OCI-LY7 (cell line): ENCODE measurements around the gene COMMD3. TPM values are rescaled to one million over a fixed set of nuclear protein-coding genes. Genes with fewer than 3 reads are reported as not detected.
A peak's percentile ranks its signal among the peaks of the same experiment; 100 is the strongest.

Experiments used
- BruUV-seq: library from RNA; stranded (reverse); fragments of 400-500 nt; replicated peaks from 2 replicates; lab custom pipeline; 2021; lab: Mats Ljungman, UMichigan
- CTCF ChIA-PET: fragments of 300-600 bp; sonication (Branson Sonifier 250); formaldehyde crosslinking; loops from one replicate; lab custom pipeline; 2022; ENCODE audit warnings: antibody characterized with exemption; ENCODE audit not compliant: unreplicated experiment; lab: Charles Lee
- POLR2A ChIA-PET: fragments of 300-600 bp; sonication (Branson Sonifier 250); formaldehyde crosslinking; loops from one replicate; lab custom pipeline; 2022; ENCODE audit warnings: antibody characterized with exemption; lab: Charles Lee
- DNase-seq: peaks from one replicate; pipeline ENCODE4 v3.0.0-alpha.2; 2015; ENCODE audit warnings: low spot score
- H2AFZ ChIP-seq: fragments of 200-600 bp; sonication (generic), shearing (Covaris generic); 2 replicates; pipeline ENCODE4 v1.6.1; 2014; ENCODE audit warnings: mild to moderate bottlenecking, antibody characterized with exemption, low read length, moderate library complexity
- H3K27ac ChIP-seq: fragments of 200-600 bp; sonication (generic); 2 replicates; pipeline ENCODE4 v1.5.1; 2014; ENCODE audit warnings: mixed run types, low read depth, mild to moderate bottlenecking, moderate library complexity, low read length, inconsistent platforms; ENCODE audit not compliant: poor library complexity, severe bottlenecking
- H3K36me3 ChIP-seq: fragments of 200-600 bp; sonication (generic); 2 replicates; pipeline ENCODE4 v1.6.1; 2014; ENCODE audit warnings: mild to moderate bottlenecking, antibody characterized with exemption, low read length, moderate library complexity, mixed read lengths; ENCODE audit not compliant: insufficient read depth
- H3K4me1 ChIP-seq: fragments of 200-600 bp; sonication (generic); 2 replicates; pipeline ENCODE4 v1.5.1; 2014; ENCODE audit warnings: mild to moderate bottlenecking, low read length; ENCODE audit not compliant: insufficient read depth, poor library complexity, severe bottlenecking
- H3K4me2 ChIP-seq: fragments of 200-600 bp; sonication (generic); 2 replicates; pipeline ENCODE4 v1.6.1; 2014; ENCODE audit warnings: mild to moderate bottlenecking, low read length
- H3K4me3 ChIP-seq: fragments of 200-600 bp; sonication (generic); 2 replicates; pipeline ENCODE4 v1.5.1; 2014; ENCODE audit warnings: mild to moderate bottlenecking, low read depth, low read length; ENCODE audit not compliant: poor library complexity, severe bottlenecking
- H3K79me2 ChIP-seq: fragments of 200-600 bp; sonication (generic); 2 replicates; pipeline ENCODE4 v1.6.1; 2016; ENCODE audit warnings: low read depth, mild to moderate bottlenecking, low read length, moderate library complexity, mixed read lengths; ENCODE audit not compliant: insufficient read depth
- H3K9me2 ChIP-seq: fragments of 200-600 bp; sonication (generic); 2 replicates; pipeline ENCODE4 v1.6.1; 2016; ENCODE audit warnings: mild to moderate bottlenecking, low read length, mixed read lengths; ENCODE audit not compliant: insufficient read depth
- H3K9me3 ChIP-seq: fragments of 200-600 bp; sonication (generic); 2 replicates; pipeline ENCODE4 v1.6.1; 2014; ENCODE audit warnings: mild to moderate bottlenecking, mixed run types, low read length, mixed read lengths
- H4K20me1 ChIP-seq: fragments of 200-600 bp; sonication (generic); 2 replicates; pipeline ENCODE4 v1.6.1; 2014; ENCODE audit warnings: mild to moderate bottlenecking, antibody characterized with exemption, low read length, moderate library complexity, mixed read lengths; ENCODE audit not compliant: insufficient read depth
- EZH2phosphoT487 ChIP-seq: fragments of 200-600 bp; sonication (generic); IDR thresholded peaks from 2 replicates; pipeline ENCODE4 v1.6.1; 2018; ENCODE audit warnings: low read depth, borderline replicate concordance, mild to moderate bottlenecking, mixed run types, antibody characterized with exemption, low read length, moderate library complexity, mixed read lengths
- intact Hi-C: fragments of 100-400 bp; cut with micrococcal nuclease; formaldehyde crosslinking; loops from one replicate; pipeline ENCODE4 v1.10.0; 2022; ENCODE audit not compliant: unreplicated experiment
- total RNA-seq, 2 experiments: library from RNA; depleted of rRNA in 1 of 2; stranded (reverse); fragments of >200 nt in 1 of 2; shearing (Covaris generic) in 1 of 2; gene quantifications; 2 replicates each; pipeline ENCODE4 v1.2.3, GENCODE V29; 2014 to 2022
- TF ChIP-seq, protein P1 (sequence below): fragments of 200-600 bp; sonication (generic); conservative IDR thresholded peaks from 2 replicates; pipeline ENCODE4 v1.5.1; 2014; ENCODE audit warnings: mild to moderate bottlenecking, antibody characterized with exemption, low read length, moderate library complexity, mixed read lengths

COMMD3 gene
- total RNA-seq, 2 experiments from 2014 or later = 30.1 to 50.8 TPM

DNA sequence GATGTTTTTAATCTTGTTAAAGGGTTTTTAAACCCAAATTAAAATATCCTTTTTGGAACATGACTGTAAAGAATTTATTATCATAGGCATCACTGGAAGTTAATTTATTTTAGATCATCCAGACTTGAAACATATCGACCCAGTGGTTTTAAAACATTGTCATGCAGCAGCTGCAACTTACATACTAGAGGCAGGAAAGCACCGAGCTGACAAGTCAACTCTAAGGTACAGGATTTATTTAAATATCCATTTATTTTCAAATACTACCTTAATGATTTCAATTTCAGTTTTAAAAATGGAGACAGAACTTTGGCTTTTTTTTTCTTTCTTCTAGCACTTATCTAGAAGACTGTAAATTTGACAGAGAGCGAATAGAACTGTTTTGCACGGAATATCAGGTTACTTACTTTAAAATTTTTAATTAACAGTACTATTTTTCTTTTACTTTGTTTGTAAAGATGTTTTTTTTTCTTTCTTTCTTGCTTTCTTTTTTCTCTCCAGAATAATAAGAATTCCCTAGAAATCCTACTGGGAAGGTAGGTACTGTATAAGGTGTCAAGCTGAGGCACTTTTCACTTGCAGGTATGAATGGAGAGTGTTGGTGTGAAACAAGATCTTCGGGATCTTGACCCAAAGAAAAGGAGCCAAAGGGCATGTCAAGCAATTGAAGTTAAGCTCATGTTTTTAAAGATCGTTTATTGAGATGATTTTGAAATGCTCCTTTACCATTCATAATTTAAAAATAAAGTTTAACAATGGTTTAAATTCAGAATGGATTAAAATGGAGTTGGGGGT lies 1.8 kb downstream of the COMMD3 start:
- BruUV-seq = no TSS peak
- H4K20me1 ChIP-seq = peaks cover 27% of the 10 kb centered on the region; the same call in 1 of the 2 replicates
- peak overlapping the region; percentile 92 for H3K4me3 ChIP-seq
- 0 out of 2 replicates have a peak, but pooled peaks cover 11% of the 10 kb centered on the region for H3K79me2 ChIP-seq
- H3K36me3 ChIP-seq = no peaks in the 10 kb centered on the region
- CTCF ChIA-PET = no interaction called here
- no peak overlapping the region for H2AFZ ChIP-seq
- no peaks in the 10 kb centered on the region for H3K9me2 ChIP-seq
- intact Hi-C loops = loop anchor here (2.0 to 10.0 kb wide), 3 partner anchors 23 to 394 kb away; partner anchors contain the start of gene PIP4K2A
- TF ChIP-seq, protein P1, sequence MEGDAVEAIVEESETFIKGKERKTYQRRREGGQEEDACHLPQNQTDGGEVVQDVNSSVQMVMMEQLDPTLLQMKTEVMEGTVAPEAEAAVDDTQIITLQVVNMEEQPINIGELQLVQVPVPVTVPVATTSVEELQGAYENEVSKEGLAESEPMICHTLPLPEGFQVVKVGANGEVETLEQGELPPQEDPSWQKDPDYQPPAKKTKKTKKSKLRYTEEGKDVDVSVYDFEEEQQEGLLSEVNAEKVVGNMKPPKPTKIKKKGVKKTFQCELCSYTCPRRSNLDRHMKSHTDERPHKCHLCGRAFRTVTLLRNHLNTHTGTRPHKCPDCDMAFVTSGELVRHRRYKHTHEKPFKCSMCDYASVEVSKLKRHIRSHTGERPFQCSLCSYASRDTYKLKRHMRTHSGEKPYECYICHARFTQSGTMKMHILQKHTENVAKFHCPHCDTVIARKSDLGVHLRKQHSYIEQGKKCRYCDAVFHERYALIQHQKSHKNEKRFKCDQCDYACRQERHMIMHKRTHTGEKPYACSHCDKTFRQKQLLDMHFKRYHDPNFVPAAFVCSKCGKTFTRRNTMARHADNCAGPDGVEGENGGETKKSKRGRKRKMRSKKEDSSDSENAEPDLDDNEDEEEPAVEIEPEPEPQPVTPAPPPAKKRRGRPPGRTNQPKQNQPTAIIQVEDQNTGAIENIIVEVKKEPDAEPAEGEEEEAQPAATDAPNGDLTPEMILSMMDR = no peak
- no peak overlapping the region for H3K27ac ChIP-seq
- POLR2A ChIA-PET = interaction anchor here (0.5 to 1.4 kb wide), 6 partner anchors 10 to 316 kb away, joined by 3 to 6 read pairs (median 3); no protein-coding TSS in a partner anchor
- no peak for DNase-seq
- no peaks in the 10 kb centered on the region for H3K9me3 ChIP-seq
- H3K4me1 ChIP-seq = peaks cover 28% of the 10 kb centered on the region
- H3K4me2 ChIP-seq = peak overlapping the region; percentile 98

- Histone ChIP-seq H3K4me1 (peaks cover 28% of the 10 kb centered on the region), H2AFZ (no peak overlapping the region), H3K4me2 (no peak overlapping the region)
Observed at GRCh38 chr10:22318772-22319171, 2.6 kb downstream of the COMMD3 start.

More at GRCh38 chr10:22318772-22319171, 2.6 kb downstream of the COMMD3 start:
- Histone ChIP-seq H3K36me3 (no peaks in the 10 kb centered on the region), H4K20me1 (peaks cover 32% of the 10 kb centered on the region; the same call in 1 of the 2 replicates), H3K27ac (no peak overlapping the region), H3K79me2 (0 out of 2 replicates have a peak, but pooled peaks cover 11% of the 10 kb centered on the region), H3K9me2 (no peaks in the 10 kb centered on the region), H3K9me3 (no peaks in the 10 kb centered on the region), H3K4me3 (no peak overlapping the region)
- CTCF ChIA-PET = no interaction called here
- no TSS peak for BruUV-seq
- intact Hi-C loops = loop anchor here (5.0 to 10.0 kb wide), 2 partner anchors 286 to 394 kb away; partner anchors contain the start of gene PIP4K2A
- TF ChIP-seq EZH2phosphoT487 = no peak
- TF ChIP-seq, protein P1 = no peak
- POLR2A ChIA-PET = interaction anchor here (0.5 to 1.4 kb wide), 3 partner anchors 11 to 317 kb away, joined by 3 to 6 read pairs (median 3); no protein-coding TSS in a partner anchor
- DNase-seq = no peak
